Neuron (in vitro differentiated cells): ENCODE measurements around the gene SLC17A7.

Experiments used
- H2AFZ ChIP-seq: one replicate; pipeline ENCODE4 v1.6.1; 2013; ENCODE audit warnings: low read depth, mild to moderate bottlenecking, inconsistent platforms, low read length, moderate library complexity
- H3K27me3 ChIP-seq: one replicate; pipeline ENCODE4 v1.6.1; 2013; ENCODE audit warnings: low read length; ENCODE audit not compliant: insufficient read depth
- H3K36me3 ChIP-seq: one replicate; pipeline ENCODE4 v1.6.1; 2013; ENCODE audit warnings: low read length; ENCODE audit not compliant: insufficient read depth
- H3K4me1 ChIP-seq: one replicate; pipeline ENCODE4 v1.6.1; 2013; ENCODE audit warnings: low read length; ENCODE audit not compliant: insufficient read depth
- H3K4me3 ChIP-seq: 2 replicates; pipeline ENCODE4 v1.5.1; 2013; ENCODE audit warnings: mild to moderate bottlenecking, low read length, moderate library complexity
- H3K9me3 ChIP-seq: one replicate; pipeline ENCODE4 v1.6.1; 2013; ENCODE audit warnings: low read length

SLC17A7 gene

DNA sequence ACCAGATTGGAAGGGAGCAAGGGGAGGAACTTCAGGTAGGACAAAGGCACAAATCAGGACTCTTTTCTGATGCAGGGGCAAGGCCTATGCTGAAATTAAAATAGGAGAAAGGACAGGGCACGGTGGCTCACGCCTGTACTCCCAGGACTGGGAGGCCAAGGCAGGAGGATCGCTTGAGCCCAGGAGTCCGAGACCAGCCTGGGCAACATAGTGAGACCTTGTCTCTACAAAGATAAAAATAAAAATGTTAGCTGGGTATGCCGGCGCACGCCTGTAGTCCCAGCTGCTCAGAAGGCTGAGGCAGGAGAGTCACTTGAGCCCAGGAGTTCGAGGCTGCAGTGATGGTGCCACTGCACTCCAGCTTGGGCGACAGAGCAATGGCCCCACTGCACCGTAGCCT, 5.7 kb downstream of the SLC17A7 start:
- Histone ChIP-seq H3K36me3 (no peaks in the 10 kb centered on the region), H3K9me3 (peaks cover 23% of the 10 kb centered on the region), H3K4me3 (no peak overlapping the region), H2AFZ (no peak overlapping the region), H3K27me3 (peaks cover 95% of the 10 kb centered on the region), H3K4me1 (no peaks in the 10 kb centered on the region)

DNA sequence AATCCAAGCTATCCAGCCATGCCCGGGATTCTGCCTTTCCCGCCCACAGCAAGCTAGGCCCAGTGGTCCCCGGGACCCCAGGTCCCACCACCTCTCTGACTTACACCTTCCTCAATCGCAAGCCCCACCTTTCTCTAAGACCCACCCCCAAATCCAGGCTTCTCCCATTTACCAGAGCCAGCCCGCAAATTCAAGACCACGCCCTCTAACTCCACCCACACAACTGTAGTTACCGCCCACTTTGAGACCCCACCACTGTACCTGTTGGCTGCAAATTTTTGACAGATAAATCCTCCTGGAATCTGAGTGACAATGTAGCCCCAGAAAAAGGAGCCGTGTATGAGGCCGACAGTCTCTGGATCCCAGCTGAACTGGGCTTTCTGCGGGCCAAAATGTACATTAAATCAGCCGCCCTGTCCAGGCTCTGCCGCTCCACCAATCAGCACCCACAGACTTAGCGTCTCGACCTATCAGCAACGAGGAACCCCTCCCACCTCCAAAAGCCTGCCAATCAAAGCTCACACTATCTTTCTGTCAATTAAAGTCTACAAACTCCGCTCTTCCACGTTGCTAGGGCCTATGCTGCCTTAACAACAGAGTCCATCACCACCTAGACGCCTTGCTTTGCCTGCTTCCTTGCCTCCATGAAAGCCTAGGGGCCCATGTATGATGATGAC, 6.3 kb downstream of the SLC17A7 start:
- Histone ChIP-seq H3K4me1 (no peaks in the 10 kb centered on the region), H2AFZ (no peak overlapping the region), H3K36me3 (no peaks in the 10 kb centered on the region), H3K27me3 (peaks cover 95% of the 10 kb centered on the region), H3K9me3 (peaks cover 23% of the 10 kb centered on the region), H3K4me3 (no peak overlapping the region)

DNA sequence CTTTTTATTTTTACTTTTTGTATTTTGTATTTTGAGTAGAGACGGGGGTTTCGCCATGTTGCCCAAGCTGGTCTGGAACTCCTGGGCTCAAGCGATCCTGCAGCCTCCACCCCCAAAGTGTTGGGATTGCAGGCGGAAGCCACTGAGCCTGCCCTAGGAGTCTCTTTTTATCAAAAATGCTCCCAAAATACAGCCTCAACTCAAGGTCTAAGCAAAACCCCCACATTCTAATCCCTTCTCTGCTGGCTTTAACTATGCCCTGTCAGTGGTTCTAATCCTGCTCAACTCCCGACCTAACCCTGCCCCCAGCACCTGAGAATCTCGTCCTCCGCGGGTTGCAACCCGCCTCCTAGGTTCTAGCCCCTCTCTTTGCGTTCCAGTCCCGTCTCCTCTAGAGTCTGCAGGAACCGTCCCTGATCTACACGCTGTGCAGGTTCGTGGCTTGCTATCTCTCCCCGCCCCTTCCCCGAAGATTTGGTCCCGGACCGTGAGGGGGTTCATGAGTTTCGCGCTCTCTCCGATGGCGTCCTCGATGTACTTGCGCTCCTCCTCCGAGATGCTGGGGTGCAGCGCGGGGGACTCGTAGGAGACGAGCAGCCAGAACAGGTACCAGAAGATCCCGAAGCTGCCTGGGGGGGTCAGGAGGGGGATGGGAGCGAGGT, 8.0 kb downstream of the SLC17A7 start:
- Histone ChIP-seq H3K4me1 (peaks cover 7% of the 10 kb centered on the region), H2AFZ (no peak overlapping the region), H3K4me3 (no peak overlapping the region), H3K9me3 (peaks cover 23% of the 10 kb centered on the region), H3K36me3 (no peaks in the 10 kb centered on the region), H3K27me3 (peaks cover 94% of the 10 kb centered on the region)

GRCh38 chr19:49432141-49433073, 8.9 kb downstream of the SLC17A7 start:
- Histone ChIP-seq H3K9me3 (peaks cover 23% of the 10 kb centered on the region), H3K4me3 (no peak overlapping the region), H3K36me3 (no peaks in the 10 kb centered on the region), H2AFZ (no peak overlapping the region), H3K27me3 (peaks cover 91% of the 10 kb centered on the region), H3K4me1 (peaks cover 14% of the 10 kb centered on the region)

DNA sequence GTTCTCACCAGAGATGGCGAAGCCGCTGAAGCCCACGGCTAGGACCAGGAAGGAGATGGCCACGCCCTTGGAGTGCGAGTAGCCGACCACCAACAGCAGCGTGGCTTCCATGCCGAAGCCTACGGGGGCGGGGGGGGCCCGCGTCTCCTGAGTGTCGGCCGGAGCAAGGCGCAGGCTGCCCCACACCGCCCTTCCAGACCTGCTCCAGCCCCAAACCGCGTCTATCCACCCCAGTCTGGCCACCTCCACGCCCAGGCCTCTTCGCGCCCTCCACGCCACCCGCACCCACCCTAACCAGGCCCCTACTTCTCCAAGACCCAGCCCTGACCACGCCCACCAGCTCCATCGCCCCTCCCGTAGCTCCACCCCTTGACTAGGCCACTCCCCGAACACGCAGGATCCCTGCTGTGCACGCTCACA, 10.0 kb downstream of the SLC17A7 start:
- no peak overlapping the region for H3K4me3 ChIP-seq
- H3K9me3 ChIP-seq = peaks cover 23% of the 10 kb centered on the region
- no peak overlapping the region for H2AFZ ChIP-seq
- peaks cover 91% of the 10 kb centered on the region for H3K27me3 ChIP-seq
- H3K4me1 ChIP-seq = peaks cover 14% of the 10 kb centered on the region
- no peaks in the 10 kb centered on the region for H3K36me3 ChIP-seq

DNA sequence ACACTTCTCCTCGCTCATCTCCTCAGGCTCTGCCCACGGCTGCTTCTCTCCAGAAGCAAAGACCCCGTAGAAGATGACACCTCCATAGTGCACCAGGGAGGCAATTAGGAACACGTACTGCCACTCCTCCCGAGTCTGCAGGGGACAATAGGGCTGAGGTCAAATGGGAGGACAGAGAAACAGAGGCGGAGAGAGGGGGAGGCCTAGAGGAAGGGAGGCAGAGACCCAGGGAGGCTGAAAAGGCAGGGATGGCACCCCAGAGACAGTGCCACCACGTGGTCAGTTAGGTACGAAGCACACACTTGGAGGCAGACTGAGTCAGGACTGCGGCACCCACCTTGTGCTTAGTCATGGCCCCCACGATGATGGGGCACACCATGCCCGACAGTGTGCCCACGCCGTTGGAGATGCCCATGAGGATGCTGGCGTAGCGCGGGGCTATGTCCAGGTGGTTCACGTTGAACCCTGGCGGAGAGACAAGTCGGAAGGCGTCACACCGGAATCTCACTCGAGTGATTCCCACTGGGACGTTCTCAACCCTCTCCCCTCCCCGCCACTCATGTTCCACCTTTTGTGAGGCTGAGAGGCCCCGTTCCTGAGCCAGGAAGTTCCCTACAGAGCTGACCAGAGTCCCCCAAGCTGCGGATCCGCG, 10.5 kb downstream of the SLC17A7 start:
- Histone ChIP-seq H3K9me3 (peaks cover 24% of the 10 kb centered on the region), H3K4me3 (no peak overlapping the region), H3K4me1 (peaks cover 14% of the 10 kb centered on the region), H3K36me3 (no peaks in the 10 kb centered on the region), H3K27me3 (peaks cover 91% of the 10 kb centered on the region), H2AFZ (no peak overlapping the region)

DNA sequence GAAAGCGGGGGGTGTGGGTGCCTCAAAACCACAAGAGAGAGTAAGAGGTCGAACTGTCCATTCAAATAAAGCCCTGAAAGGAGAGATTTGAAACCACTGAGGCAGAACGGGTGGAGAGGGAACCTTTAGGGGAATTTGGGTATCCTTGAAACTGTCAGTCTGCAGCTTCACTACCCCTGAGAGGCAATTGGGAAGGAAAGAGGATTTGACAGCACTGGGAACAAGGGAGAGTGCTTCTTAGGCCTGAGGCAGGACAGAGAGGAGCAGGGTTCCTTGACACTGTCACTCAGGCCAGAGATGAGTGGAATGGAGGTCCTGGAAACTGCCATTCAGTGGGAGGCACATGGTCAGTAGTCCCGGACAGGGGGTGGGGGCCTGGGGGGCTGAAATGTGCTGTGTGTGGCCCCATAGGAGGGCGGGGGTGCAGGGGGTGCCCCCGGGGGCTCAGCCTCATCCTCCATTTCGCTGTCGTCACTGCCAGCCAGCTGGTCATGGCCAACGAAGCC, 11.1 kb downstream of the SLC17A7 start:
- Histone ChIP-seq H3K27me3 (peaks cover 91% of the 10 kb centered on the region), H3K4me3 (no peak overlapping the region), H3K9me3 (peaks cover 25% of the 10 kb centered on the region)

GRCh38 chr19:49428547-49429451, 12.5 kb downstream of the SLC17A7 start:
- H2AFZ ChIP-seq = peak overlapping the region; percentile 81
- peaks cover 15% of the 10 kb centered on the region for H3K4me1 ChIP-seq
- H3K36me3 ChIP-seq = no peaks in the 10 kb centered on the region
- peaks cover 20% of the 10 kb centered on the region for H3K9me3 ChIP-seq
- peaks cover 90% of the 10 kb centered on the region for H3K27me3 ChIP-seq
- peak overlapping the region; percentile 16 for H3K4me3 ChIP-seq

More for the DNA sequence above, 11.1 kb downstream of the SLC17A7 start:
- Histone ChIP-seq H3K4me1 (peaks cover 14% of the 10 kb centered on the region), H2AFZ (no peak overlapping the region), H3K36me3 (no peaks in the 10 kb centered on the region)

DNA sequence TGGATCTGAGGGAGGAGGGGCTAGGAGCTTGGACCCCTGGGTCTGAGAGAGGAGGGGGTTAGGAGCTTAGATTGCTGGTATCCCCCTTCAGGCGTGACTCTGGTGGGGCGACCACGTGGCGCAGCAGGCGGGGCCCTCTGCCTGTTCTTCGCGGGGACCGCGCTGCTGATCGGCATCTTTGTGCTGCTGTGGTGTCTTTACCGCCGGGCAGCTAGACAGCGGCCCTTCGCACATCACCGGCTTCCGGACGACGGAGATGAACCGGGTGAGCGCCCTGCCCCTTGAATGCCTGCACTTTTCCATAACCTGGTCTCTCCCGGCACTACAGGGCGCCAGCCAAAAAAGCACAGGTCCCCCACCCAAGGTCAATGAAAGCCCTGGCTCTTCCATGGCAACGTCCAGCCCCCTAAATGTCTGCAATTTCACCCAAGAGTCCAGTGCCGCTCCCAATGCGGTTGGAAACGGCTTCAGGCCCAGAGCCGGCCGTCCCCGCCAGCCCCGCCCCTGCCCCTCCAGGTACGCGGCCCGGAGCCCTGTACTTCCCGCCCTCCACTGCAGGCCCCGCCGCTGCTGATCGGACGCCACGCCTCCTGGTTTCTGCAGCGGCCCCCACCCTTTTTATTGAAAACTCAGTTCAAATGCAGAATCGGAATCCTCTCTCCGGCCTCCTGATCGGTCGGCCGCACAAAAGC, 13.3 kb downstream of the SLC17A7 start:
- H3K9me3 ChIP-seq = peaks cover 13% of the 10 kb centered on the region
- peak overlapping the region; percentile 35 for H3K4me3 ChIP-seq
- peaks cover 90% of the 10 kb centered on the region for H3K27me3 ChIP-seq
- H3K4me1 ChIP-seq = peaks cover 20% of the 10 kb centered on the region
- H3K36me3 ChIP-seq = no peaks in the 10 kb centered on the region
- H2AFZ ChIP-seq = peak overlapping the region; percentile 81

GRCh38 chr19:49427339-49427738, 14.0 kb downstream of the SLC17A7 start:
- Histone ChIP-seq H3K4me1 (peaks cover 25% of the 10 kb centered on the region), H3K36me3 (no peaks in the 10 kb centered on the region), H3K27me3 (peaks cover 90% of the 10 kb centered on the region), H3K4me3 (no peak overlapping the region), H2AFZ (no peak overlapping the region), H3K9me3 (peaks cover 7% of the 10 kb centered on the region)

DNA sequence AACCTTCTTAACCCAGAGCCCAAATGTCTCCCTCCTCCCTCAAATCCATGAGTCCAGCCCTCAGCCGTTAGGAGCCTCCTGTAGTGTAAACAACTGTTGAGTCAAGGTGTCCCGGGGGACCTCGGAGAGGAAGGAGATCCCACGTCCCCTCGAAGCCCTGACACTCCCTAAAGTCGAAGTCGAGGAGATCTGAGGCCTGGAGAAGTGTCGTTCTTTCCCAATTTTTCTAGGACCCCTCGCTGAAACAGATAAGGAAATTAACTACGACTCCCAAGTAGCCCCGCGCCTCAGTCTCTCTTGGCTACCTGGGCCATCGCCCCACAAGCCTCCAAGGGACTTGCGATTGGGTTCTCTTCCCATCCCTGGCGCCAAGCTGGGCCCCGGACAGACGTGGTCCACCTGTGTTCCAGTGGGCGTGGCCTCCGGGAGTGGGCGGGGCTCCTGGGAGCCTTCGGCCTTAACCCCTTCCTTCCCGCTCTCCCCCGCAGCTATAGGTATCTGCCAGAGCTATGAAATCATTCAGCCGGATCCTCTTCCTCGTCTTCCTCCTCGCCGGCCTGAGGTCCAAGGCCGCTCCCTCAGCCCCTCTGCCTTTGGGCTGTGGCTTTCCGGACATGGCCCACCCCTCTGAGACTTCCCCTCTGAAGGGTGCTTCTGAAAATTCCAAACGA, 15.3 kb downstream of the SLC17A7 start:
- Histone ChIP-seq H3K36me3 (no peaks in the 10 kb centered on the region), H3K27me3 (peaks cover 91% of the 10 kb centered on the region), H3K4me1 (peaks cover 25% of the 10 kb centered on the region), H3K9me3 (peaks cover 2% of the 10 kb centered on the region), H3K4me3 (no peak overlapping the region), H2AFZ (no peak overlapping the region)
